Measurements from ENCODE around the gene KLK8.

KLK8 gene, protein sequence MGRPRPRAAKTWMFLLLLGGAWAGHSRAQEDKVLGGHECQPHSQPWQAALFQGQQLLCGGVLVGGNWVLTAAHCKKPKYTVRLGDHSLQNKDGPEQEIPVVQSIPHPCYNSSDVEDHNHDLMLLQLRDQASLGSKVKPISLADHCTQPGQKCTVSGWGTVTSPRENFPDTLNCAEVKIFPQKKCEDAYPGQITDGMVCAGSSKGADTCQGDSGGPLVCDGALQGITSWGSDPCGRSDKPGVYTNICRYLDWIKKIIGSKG

DNA sequence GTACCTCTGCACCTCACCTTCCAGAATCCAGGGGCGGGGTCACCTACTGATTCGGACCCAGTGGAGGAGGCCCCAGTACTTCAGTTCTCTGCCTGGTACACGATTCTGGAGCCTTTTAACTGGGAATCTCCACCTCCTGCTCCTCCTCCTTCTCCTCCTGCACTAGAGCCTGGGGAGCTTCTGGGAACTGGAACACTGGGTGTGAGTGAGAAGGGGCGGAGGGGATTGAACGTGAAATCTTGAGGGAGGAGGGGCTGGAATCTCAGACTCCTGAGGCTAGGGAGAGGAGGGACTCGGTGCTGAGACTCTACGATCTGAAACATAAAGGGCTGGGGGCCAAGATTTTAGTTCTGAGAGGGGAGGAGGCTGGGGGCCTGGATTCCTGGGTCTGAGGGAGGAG, at the start of gene KLK8:
Gene KLK8 (minus strand): TSS at position 90 of the 400 bp plus-strand sequence. CDS start 437 bp downstream, outside the sequence.
- no peak for DNase-seq

DNA sequence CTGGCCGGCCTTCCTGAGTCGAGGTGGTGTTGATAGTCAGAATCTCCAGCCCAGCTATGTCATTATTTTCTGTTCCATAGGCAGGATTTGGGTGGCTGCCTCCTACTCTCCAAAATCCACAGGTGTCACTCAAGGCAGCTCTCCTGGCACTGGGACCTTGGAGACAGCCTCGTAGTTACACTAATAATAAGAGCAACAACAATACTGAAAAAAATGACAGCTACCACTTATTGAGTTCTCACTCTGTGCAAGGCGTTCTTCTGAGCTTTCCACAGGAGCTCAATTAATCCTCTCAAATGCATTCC, 45.6 kb upstream of the KLK8 start:
- no peak for DNase-seq

DNA sequence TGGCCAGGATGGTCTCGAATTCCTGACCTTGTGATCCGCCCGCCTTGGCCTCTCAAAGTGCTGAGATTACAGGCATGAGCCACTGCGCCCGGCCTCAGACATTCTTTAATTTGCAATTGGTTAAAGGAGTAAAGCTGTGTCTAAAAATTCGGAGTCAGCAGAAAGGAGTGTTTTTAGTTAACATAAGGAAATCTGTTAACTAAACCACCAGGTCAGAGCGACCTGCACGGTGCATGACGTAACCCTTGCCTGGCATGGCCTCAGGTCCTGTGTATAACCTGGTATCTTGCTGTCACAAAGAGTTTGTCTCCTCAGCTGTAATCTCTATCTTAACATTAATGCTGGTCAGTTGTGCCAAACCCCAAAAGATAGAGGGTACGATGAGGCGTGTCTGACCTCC, 42.9 kb upstream of the KLK8 start:
- DNase-seq, result no peak

DNA sequence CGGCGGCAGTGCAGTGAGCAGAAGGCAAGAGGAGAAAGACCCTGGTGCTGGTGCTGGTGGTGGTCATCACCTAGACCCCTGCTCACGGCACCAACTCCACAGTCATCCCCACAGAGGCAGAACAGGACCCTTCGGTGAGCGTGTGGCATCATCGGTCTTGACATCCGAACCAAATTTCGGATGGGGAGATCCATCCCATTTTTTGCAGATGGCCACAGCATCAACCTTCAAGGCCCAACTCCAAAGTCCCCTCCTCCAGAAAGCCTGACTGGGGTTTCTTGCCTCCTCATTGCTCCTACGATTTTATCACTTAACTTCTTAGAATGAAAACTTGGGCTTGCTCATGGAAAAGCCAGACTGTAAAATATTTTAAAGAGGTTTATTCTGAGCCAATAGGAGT, 42.1 kb upstream of the KLK8 start:
- no peak for DNase-seq

DNA sequence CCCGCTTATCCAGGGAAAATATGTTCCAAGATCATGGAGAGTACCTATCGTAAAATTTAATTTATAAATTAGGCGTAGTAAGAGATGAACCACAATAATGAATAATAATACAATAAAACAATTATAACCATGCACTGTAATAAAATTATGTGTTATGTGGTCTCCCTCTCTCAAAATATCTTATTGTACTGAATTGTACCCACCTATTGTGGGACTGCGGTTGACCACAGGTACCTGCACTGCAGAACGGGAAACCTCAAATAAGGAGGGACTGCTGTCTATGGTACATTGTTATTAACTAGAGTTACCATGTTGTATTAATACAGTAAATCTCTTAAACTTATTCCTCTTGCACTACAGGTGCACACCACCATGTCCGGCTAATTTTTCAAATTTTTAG, 38.7 kb upstream of the KLK8 start:
- DNase-seq, result no peak

DNA sequence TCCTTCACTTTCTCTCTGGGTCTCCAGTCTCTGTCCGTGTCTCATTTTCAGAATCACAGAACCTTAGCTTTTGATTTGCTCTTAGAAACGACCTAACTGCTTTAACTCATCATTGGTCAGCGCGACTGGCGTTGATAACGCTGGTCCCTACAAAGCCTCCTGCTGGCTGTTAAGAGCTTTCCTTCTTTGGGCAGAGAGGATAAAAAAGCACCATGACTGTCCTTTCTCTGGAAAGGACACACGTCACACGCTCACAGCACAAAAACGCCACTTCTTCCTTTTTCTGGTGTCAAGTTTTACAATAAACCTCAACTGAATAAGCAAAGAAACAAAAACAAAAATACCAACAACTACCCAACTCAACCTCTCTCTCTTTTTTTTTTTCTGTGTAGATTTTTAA, 35.1 kb upstream of the KLK8 start:
- DNase-seq, result no peak

DNA sequence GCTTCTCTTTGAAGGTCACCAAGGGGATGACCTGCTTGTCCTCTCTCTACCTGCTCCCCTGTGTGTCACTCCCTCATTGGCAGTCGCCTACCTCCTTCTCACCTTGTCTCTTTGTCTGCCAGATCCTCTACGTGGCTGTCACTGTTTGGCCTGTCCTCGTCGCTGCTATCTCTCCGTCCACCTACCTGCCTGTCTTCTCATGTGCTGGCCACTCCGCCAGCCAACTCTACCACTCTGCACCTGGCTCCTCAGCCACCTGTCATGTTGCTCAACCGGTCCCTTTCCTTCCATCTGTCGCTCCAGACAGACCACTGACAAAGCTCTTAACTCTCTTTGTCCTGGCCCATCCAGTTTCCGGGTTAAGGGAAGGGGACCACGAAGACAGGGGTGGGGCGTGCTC, 33.3 kb upstream of the KLK8 start, which contains the start of gene KLK12:
Gene KLK12 (minus strand): TSS at position 299 of the 400 bp plus-strand sequence. CDS start 381 bp downstream, outside the sequence.
- DNase-seq, result no peak

DNA sequence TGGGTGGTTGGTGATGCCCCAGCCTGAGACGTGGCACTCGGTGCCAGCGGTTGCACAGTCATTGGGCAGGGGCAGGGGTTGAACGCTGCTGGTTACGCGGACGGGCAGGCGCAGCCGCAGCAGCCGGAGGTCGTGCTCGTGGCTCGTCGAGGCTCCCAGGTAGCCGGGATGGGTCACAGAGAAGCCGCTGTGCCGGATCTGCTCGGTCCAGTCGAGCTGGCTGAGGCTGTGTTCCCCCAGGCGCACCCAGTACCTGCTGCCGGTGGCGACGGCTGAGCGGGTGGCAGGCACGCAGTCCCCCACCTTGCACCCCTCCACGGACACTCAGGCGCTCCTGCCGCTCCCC, 30.4 kb upstream of the KLK8 start:
- no peak for DNase-seq

DNA sequence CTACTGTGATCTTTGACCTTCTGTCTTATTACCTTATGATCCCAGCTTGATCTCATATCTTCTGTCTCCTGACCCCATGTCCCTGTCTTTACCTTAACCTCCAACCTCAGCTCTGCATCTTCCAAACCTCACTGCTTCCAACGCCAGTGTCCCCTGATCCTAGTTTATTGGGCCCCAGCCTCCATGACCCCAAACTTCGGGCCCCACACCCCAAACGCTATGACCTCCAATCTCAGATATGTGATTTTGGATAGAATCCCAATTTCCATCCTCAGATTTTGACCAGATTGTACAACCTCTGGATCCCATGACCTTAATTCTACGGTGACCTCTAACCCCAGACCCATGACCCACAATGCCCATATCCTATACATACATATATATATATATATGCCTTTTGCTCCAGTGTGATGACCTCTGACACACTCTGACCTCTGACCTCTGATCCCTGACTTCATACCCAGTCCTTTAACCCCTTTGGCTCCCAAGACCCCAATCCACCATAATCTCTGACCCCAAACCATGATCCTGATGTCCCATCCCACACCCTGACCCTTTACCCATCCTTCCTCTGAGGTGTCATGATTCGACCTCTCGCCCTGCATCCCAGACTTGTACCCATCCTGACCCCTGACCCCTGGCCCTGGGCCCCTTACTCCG, 29.9 kb upstream of the KLK8 start:
- DNase-seq, result no peak

DNA sequence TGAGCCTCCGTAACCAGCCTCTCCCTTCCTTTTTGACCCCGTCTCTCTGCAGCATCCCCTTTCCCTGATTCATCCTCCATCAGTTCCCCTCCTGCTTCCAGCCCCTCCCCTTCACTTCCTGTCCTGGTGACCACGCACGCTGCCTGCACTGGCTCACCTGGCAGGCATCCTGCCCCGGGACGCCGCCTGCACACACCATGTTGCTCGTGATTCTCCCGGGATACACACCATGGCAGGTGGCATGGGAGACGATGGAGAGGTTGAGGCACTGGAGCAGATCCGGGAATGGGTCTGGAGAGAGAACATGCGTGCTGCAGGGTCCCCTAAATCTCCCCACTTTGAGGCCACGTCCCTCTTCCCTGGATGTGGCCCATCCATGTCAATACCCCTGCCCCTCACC, 29.2 kb upstream of the KLK8 start:
- no peak for DNase-seq

DNA sequence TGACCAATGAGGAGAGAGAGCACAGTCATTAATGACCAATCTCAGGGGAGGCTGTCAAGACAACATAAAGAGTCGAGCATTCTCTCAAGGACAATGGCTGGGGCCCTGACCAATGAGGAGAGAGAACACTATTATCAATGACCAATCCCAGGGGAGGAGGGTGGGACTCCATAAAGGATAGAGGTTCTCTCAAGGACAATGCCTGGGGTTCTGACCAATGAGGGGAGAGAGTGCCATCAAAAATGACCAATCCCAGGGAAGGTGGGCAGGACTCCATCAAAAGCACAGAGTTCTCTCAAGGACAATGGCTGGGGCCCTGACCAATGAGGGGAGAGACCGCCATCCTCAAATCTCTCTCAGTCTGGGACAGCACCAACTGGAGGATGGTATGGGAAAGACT, 28.3 kb upstream of the KLK8 start:
- no peak for DNase-seq

DNA sequence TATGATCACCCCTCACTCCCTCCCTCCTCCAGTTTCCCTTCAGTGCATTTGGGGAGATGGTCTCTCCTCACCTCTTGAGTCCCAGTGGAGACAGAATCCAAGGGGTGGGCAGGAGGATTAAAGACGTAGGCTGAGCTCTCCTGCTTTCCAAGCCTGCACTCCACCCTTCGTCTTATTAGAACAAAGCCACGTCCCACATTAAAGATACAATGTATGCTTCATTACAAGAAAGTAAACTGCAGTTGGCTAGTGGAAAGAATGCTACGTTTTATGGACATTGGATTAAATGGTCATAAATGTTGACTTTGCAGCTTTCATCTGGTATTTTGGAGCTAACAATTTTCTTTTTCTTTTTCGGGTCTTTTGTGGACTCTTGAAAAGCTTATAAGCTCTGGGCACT, 26.5 kb upstream of the KLK8 start:
- DNase-seq, result no peak

DNA sequence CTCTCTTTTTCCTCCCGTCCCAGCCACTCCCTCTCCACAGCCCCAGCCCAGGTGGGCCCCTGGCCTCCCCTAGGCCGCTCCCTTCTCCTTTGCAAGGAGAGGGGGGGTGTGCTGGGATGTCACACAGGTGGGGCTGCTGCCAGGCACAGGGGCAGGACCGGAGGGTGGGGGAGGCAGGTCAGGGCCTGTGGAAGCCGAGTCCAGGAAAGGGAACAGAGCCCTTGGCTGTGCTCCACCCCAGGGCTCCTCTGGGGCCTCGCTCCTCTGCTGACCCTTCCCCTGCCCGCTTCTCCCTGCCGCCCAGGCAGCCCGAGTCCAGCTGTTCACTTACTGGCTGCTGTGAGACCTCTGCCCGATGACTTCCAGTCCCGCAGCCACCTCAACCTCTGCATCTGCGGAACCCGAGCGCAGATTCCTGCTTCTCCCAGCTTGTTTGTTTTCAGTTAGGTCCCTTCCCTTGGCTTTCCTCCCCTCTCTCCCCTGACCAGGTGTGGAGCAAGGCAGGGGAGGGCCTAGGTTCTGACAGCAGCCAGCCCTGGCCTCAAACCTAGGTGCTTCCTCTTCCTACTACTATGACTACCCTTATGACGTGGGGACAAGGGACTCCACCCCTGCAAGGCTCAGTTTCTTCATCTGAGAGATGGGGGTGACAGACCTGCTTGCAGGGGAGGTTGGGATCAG, 25.9 kb upstream of the KLK8 start:
- no peak for DNase-seq

DNA sequence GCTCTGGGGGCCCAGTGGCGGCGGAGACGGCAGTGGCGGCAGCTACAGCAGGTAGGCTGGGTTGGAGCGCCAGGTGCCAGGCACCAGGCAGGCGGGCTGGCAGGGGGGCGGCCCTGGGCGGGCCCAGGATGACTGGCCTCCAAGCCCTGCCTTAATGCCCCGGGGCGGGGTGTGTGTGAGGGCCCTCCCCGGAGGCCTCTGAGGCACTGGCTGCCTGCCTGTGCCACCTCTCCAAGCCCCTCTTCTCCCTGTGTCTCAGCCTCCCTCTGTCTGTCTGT, 25.1 kb upstream of the KLK8 start, which contains the start of gene KLK11:
Gene KLK11 (minus strand): TSS at position 63 of the 278 bp plus-strand sequence. CDS start 985 bp downstream, outside the sequence.
- no peak for DNase-seq

DNA sequence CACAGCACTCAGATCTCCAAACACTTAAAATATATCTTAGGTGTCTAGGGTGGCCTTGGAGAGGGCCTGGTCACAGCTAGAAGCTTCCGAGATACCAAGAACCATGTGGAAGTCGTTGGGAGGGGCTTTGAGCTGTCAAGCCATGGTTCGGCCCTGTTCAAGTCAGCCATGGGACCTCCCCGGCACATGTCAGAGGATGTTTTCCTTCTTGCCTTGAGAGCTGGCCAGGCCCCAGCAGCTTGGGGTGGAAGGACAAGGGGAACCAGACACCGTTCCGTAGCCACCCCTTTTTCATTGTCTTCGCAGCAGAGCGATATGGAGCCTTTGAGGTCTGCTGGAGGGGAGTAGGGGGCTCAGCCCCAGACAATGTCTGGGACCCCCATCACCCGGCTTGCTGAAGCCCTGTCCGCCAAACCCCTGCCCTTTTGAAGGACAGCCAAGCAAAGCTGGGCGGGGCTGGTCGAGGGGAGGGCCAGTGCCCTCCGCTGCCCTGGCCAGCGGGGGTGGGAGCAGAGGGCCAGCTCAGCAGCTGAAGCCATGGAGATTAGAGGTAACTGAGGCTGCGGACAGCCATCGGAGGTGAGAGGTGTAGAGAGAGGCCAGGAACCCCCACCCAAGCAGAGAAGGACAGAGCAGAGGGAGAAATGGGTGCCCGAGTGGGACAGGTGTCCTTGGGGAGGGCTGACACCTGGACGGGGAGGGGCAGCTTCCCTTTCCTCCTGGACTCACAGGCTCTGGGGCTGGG, 24.6 kb upstream of the KLK8 start:
- no peak for DNase-seq

DNA sequence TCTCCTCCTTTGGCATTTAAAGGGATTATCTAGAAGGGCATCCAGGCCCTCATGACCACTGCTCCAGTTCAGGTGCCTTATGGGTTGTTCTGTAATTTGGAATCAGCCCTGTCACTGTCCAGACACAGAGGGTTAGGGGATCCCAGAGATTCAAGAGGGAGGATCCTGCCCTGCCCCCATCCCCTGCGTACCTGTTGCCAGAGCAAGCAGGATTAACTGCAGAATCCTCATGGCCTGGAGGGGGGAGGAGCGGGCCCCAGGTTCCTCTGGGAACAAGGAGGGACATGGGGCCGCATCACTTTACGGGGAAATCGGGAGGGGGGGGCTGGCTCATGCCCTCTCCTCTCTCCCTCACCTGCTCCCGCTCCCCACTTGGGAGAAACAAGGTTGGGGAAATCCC, 24.0 kb upstream of the KLK8 start:
- DNase-seq, result no peak

DNA sequence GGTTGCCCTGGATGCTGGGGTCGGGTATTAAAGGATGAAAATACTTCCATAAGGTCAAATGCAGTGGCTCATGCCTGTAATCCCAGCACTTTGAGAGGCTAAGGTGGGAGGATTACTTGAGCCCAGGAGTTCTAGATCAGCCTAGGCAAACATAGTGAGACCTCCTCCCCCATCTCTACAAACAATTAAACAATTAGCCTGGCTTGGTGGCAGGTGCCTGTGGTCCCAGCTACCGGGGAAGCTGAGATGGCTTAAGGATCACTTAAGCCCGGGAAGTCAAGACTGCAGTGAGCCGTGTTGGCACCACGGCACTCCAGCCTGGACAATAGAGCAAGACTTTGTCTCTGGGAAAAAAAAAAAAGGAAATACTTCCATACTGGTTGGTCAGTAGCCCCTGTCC, 23.5 kb upstream of the KLK8 start:
- no peak for DNase-seq

DNA sequence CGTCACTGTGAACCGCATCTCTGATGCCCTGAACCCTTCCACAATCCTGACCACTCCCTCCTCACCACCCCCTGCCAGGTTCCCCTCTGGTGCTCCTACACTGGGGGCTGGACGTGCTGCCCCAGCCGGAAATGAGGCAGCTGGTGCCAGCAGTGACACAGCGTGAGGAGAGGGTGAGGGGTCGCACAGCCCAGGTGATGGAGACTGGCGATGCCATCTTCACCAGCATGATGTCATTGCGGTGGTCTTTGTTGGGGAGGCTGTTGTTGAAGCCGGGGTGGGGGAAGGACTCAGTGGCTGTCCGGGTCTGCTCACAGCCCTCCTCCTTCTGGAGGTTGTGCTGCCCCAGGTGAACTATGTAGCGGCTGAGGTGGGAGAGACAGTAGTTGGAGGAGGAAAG, 22.5 kb upstream of the KLK8 start:
- no peak for DNase-seq

DNA sequence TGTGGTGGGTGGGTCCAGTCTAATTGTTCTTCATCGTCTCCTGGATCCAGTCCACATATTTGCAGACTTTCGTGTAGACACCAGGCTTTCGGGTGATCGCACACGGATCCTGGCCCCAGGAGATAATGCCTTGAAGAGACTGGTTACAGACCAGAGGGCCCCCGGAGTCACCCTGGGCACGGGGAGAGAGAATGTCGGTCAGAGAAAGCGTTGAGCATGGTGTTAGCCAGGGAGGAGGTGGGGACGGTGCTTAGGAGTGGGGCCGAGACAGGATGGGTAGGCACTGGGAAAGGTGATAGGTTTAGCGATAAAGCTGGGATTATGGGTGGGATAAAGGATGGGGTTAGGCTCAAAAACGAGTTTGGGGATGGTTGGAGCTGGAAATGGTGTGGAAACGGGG, 21.1 kb upstream of the KLK8 start:
- no peak for DNase-seq

DNA sequence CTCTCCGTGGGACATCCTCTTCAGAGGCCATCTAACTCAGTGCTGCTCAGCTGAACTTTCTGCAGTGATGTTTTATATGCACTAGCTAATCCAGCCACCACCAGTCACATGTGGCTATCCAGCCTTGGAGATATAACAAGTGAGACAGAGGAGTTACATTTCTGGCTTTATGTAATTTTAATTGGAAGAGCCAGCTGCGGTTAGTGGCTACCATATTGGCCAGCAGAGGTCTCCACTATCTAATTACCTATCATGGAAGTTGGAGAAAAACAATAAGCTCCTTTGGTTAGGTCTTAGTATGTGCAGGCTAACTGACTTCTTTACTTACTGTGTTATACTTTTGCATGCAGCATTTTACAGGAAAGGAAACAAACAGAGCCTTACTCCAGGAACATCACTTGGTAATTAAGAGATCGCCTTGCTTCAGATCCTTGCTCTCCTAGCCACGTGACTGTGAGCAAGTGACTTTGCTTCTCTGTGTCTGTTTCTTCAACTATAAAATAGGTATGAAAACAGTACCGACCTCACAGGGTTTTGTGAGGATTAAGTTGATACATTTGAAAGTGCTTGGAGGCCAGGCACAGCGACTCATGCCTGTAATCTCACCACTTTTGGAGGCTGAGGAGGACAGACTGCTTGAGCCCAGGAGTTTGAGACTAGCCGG, 19.7 kb upstream of the KLK8 start:
- peak in 2 of 6 experiments; percentile 12 to 40 for DNase-seq

DNA sequence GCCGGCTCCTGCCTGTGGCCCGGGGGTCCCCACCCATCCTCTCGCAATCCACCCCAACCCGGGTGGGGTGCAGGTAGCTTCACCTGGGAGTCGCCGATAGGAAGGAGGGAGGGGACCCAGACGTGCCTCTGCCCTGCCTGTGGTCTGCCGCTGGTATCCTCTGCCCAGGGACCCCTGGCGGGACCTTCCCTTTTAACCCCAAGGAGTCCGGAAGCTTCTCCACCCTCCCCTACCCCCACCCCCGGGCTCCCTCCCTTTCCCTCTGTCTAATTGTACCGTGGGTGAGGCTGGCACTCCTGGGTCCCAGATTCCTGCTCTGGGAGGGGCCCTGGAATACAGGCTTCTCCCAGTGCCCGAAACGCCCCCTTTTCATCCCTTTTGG, 18.1 kb upstream of the KLK8 start, which contains the start of gene KLK10:
Gene KLK10 (minus strand): TSS at position 166 of the 382 bp plus-strand sequence. CDS start 579 bp downstream, outside the sequence.
- DNase-seq, result no peak

DNA sequence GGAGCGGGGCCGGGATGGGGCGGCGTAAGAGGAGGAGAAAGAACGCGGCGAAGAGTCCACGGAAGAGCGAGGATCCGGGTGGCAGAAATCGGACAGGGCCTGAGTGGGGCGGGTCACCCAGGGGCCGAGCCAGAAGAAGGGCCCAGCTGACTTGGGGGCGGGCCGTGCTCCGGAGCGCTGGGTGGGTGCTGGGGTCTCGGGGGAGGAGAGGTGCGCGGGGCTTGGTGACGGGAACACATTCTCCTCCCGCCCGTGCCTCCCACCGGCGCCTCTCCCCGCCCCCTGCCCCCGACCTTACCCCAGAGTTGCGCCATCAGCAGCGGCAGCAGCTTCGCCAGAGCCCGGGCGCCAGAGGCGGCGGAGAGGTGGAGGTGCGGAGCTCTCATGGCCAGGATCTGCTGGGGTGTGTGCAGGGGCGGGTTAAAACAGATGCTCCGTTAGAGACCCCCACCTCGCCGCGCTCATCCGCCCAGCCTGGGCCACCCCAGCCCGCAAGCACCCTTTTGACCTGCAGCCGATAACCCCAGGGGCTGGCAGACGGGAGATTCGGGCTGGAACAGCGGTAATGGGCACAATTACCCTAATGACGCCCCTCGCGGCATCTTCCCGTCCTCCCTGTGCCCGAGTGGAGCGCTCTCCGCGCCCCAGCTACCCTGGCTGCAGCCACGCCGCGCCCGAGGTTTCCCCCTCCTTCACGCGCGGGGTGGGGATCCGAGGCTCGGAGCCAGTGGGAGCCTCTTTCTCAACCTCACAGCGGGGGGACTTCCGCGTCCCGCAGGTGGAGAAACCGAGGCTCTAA, 17.5 kb upstream of the KLK8 start:
- DNase-seq, result no peak
